GM12878 (cell line): ENCODE data around the gene PFN3. TPM values are rescaled to one million over a fixed set of nuclear protein-coding genes. Genes with fewer than 3 reads are reported as not detected.

Source experiments
- ATAC-seq: fragments of 200-7000 bp; cut with Tn5 transposase; 3 replicates; pipeline ENCODE4 v1.9.1; 2020; ENCODE audit warnings: mild to moderate bottlenecking, moderate library complexity
- BruUV-seq: library from RNA; stranded (reverse); fragments of 400-500 nt; replicated peaks from 2 replicates; lab custom pipeline; 2021; lab: Mats Ljungman, UMichigan
- CTCF ChIA-PET: fragments of 300-600 bp; sonication (Branson Sonifier 250); formaldehyde crosslinking; extraction: SDS; loops from one replicate; lab custom pipeline; 2021; ENCODE audit warnings: inconsistent platforms; lab: Yijun Ruan, JAX
- POLR2A ChIA-PET: fragments of 350-600 bp; formaldehyde crosslinking; extraction: SDS; loops from one replicate; lab custom pipeline; 2021; ENCODE audit warnings: inconsistent platforms; lab: Charles Lee
- RAD21 ChIA-PET: fragments of 300-600 bp; sonication (Branson Sonifier 250); formaldehyde crosslinking; loops from one replicate; lab custom pipeline; 2023; ENCODE audit warnings: antibody characterized with exemption; ENCODE audit not compliant: unreplicated experiment; lab: Charles Lee
- SMC1A ChIA-PET: fragments of 300-600 bp; sonication (Branson Sonifier 250); formaldehyde crosslinking; loops from one replicate; lab custom pipeline; 2023; ENCODE audit not compliant: unreplicated experiment, uncharacterized antibody; lab: Charles Lee
- DNase-seq: peaks from one replicate; pipeline ENCODE4 v3.0.0-alpha.2; 2011; ENCODE audit warnings: low read depth, low spot score
- FAIRE-seq: peaks from 3 replicates; lab custom pipeline; 2011; peaks lifted over from hg19 to GRCh38; lab: Jason Lieb, UNC
- H2AFZ ChIP-seq: 2 replicates; pipeline ENCODE4 v1.6.0; 2011; ENCODE audit warnings: low read depth, low read length, control low read depth; ENCODE audit not compliant: control insufficient read depth
- H3K27ac ChIP-seq: 2 replicates; pipeline ENCODE4 v1.5.1; 2011; ENCODE audit warnings: control low read depth; ENCODE audit not compliant: control insufficient read depth, insufficient read depth
- H3K27me3 ChIP-seq, 2 experiments: replicated peaks in 1 of 2; 2 replicates each; pipeline versions ENCODE4 v1.6.0 to v1.6.1; 2011; ENCODE audit warnings: low read length in 1 of 2; ENCODE audit not compliant: control insufficient read depth in 2 of 2, insufficient read depth in 2 of 2
- H3K36me3 ChIP-seq, 2 experiments: 2 replicates each; pipeline ENCODE4 v1.5.1; 2011; ENCODE audit warnings: low read length in 1 of 2; ENCODE audit not compliant: control insufficient read depth in 2 of 2, insufficient read depth in 2 of 2
- H3K4me1 ChIP-seq: 2 replicates; pipeline ENCODE4 v1.6.1; 2011; ENCODE audit warnings: mild to moderate bottlenecking, low read length, moderate library complexity, mixed read lengths; ENCODE audit not compliant: control insufficient read depth, insufficient read depth
- H3K4me2 ChIP-seq: 2 replicates; pipeline ENCODE4 v1.6.0; 2011; ENCODE audit warnings: control low read depth; ENCODE audit not compliant: control insufficient read depth, insufficient read depth
- H3K4me3 ChIP-seq: fragments of 200-600 bp; sonication (generic); 2 replicates; pipeline ENCODE4 v1.5.1; 2016
- H3K79me2 ChIP-seq: 2 replicates; pipeline ENCODE4 v1.6.0; 2011; ENCODE audit warnings: low read length; ENCODE audit not compliant: control insufficient read depth, insufficient read depth
- H3K9ac ChIP-seq: 2 replicates; pipeline ENCODE4 v1.8.0; 2011; ENCODE audit warnings: low read length, control low read depth, mixed read lengths; ENCODE audit not compliant: control insufficient read depth, insufficient read depth
- H3K9me3 ChIP-seq: replicated peaks from 3 replicates; pipeline ENCODE4 v1.5.1; 2011; ENCODE audit warnings: mild to moderate bottlenecking, low read length; ENCODE audit not compliant: control insufficient read depth, insufficient read depth
- H4K20me1 ChIP-seq: 2 replicates; pipeline ENCODE4 v1.6.0; 2011; ENCODE audit not compliant: control insufficient read depth, insufficient read depth
- ATF2 ChIP-seq: IDR thresholded peaks from 2 replicates; pipeline ENCODE4 v1.6.1; 2012; ENCODE audit warnings: low read length, inconsistent platforms
- BACH1 ChIP-seq: fragments of 450-650 bp; IDR thresholded peaks from 2 replicates; pipeline ENCODE4 v1.6.1; 2017; ENCODE audit warnings: mild to moderate bottlenecking, borderline replicate concordance
- CREB1 ChIP-seq: IDR thresholded peaks from 2 replicates; pipeline ENCODE4 v1.6.1; 2012; ENCODE audit warnings: low read depth, mild to moderate bottlenecking, inconsistent platforms
- GATAD2B ChIP-seq: fragments of 450-650 bp; conservative IDR thresholded peaks from 2 replicates; pipeline ENCODE4 v1.6.1; 2017; ENCODE audit warnings: low read depth, mild to moderate bottlenecking, moderate library complexity
- IRF4 ChIP-seq: IDR thresholded peaks from 2 replicates; pipeline ENCODE4 v1.6.1; 2011; ENCODE audit warnings: low read depth, low read length
- NFYA ChIP-seq: IDR thresholded peaks from 2 replicates; pipeline ENCODE4 v1.6.1; 2011; ENCODE audit warnings: low read depth, mild to moderate bottlenecking, low read length, improper control_type of control experiment, borderline replicate concordance
- PAX8 ChIP-seq: fragments of 450-650 bp; IDR thresholded peaks from 2 replicates; pipeline ENCODE4 v1.6.1; 2017; ENCODE audit warnings: mild to moderate bottlenecking, moderate library complexity
- RBBP5 ChIP-seq: fragments of 200-600 bp; sonication (generic); conservative IDR thresholded peaks from 2 replicates; pipeline ENCODE4 v1.6.1; 2016
- REST ChIP-seq: IDR thresholded peaks from 2 replicates; pipeline ENCODE4 v1.6.1; 2012; ENCODE audit warnings: mild to moderate bottlenecking, low read depth, low read length
- SMAD5 ChIP-seq: IDR thresholded peaks from 2 replicates; pipeline ENCODE4 v1.6.1; 2016; ENCODE audit warnings: antibody characterized with exemption, low read depth
- SRF ChIP-seq, 2 experiments: IDR thresholded peaks; 2 replicates each; pipeline ENCODE4 v1.6.1; 2011; ENCODE audit warnings: low read depth in 2 of 2, low read length in 2 of 2, mild to moderate bottlenecking in 1 of 2, moderate library complexity in 1 of 2
- TCF7 ChIP-seq: IDR thresholded peaks from 2 replicates; pipeline ENCODE4 v1.6.1; 2014; ENCODE audit warnings: antibody characterized with exemption, borderline replicate concordance
- ZBTB33 ChIP-seq: fragments of 450-650 bp; IDR thresholded peaks from 2 replicates; pipeline ENCODE4 v1.6.1; 2017; ENCODE audit warnings: mild to moderate bottlenecking
- WGBS: methylation state at CpG from one replicate; pipeline ENCODE4 v1.1.6; 2016; ENCODE audit warnings: low lambda C conversion rate; ENCODE audit not compliant: insufficient replicate concordance, insufficient coverage; ENCODE audit errors: missing lambda C conversion rate; 5-methylcytosine and 5-hydroxymethylcytosine counted together
- in situ Hi-C: fragments of 300-500 bp; cut with MboI; formaldehyde crosslinking; loops from 9 replicates; pipeline ENCODE4 v1.14.3; 2018; ENCODE audit warnings: mixed read lengths
- intact Hi-C: fragments of 100-400 bp; cut with micrococcal nuclease; formaldehyde crosslinking; loops from one replicate; pipeline ENCODE4 v1.14.2; 2022; ENCODE audit not compliant: unreplicated experiment
- polyA plus RNA-seq, 11 experiments: library from polyadenylated mRNA; depleted of rRNA in 4 of 11; unstranded in 6 of 11; stranded (reverse) in 5 of 11; fragments of >200 nt; fragmentation: Nextera tagmentation in 4 of 11; fragmentation: Illumina TruSeq in 1 of 11; extraction: Ambion mirVana in 4 of 11; extraction: Trizol in 1 of 11; gene quantifications; 1 replicate in 1 of 11; 2 replicates in 10 of 11; pipeline versions ENCODE4 v1.2.1 to v1.2.3, GENCODE V29; 2011 to 2016; ENCODE audit warnings: inconsistent platforms in 2 of 11, missing spikeins in 2 of 11, low read depth in 1 of 11
- total RNA-seq, 4 experiments: library from RNA; depleted of rRNA in 3 of 4; stranded (reverse); fragments of >200 nt in 3 of 4; fragmentation: Illumina TruSeq in 1 of 4; extraction: Trizol in 1 of 4; gene quantifications; 2 replicates each; pipeline versions ENCODE4 v1.2.1 to v1.2.3, GENCODE V29; 2013 to 2021
- TF ChIP-seq, protein P1 (sequence below), 3 experiments: IDR thresholded peaks in 2 of 3; conservative IDR thresholded peaks in 1 of 3; 2 replicates each; pipeline ENCODE4 v1.5.1; 2011; ENCODE audit warnings: low read depth in 3 of 3, low read length in 3 of 3, mild to moderate bottlenecking in 3 of 3, control low read depth in 2 of 3, moderate library complexity in 2 of 3, inconsistent platforms in 1 of 3, mixed read lengths in 1 of 3; ENCODE audit not compliant: control insufficient read depth in 2 of 3, insufficient read depth in 1 of 3; ENCODE audit errors: extremely low read depth in 1 of 3
- TF ChIP-seq, protein P2 (sequence below): IDR thresholded peaks from 2 replicates; pipeline ENCODE4 v1.6.1; 2012; ENCODE audit warnings: low read depth, low read length, improper control_type of control experiment

PFN3 gene
- total and polyA plus RNA-seq, 10 of the 15 experiments (the other 5 are each of a cell fraction or from before 2014, with no cell fraction given), result not detected

GRCh38 chr5:177445917-177446199 lies 45.4 kb upstream of the PFN3 start:
- TF ChIP-seq NFYA, result no peak
- TF ChIP-seq TCF7, result no peak
- no peak for TF ChIP-seq REST
- no peak for TF ChIP-seq PAX8
- TF ChIP-seq SMAD5, result no peak
- TF ChIP-seq ATF2, result no peak
- no peak for TF ChIP-seq GATAD2B
- TF ChIP-seq, protein P1, sequence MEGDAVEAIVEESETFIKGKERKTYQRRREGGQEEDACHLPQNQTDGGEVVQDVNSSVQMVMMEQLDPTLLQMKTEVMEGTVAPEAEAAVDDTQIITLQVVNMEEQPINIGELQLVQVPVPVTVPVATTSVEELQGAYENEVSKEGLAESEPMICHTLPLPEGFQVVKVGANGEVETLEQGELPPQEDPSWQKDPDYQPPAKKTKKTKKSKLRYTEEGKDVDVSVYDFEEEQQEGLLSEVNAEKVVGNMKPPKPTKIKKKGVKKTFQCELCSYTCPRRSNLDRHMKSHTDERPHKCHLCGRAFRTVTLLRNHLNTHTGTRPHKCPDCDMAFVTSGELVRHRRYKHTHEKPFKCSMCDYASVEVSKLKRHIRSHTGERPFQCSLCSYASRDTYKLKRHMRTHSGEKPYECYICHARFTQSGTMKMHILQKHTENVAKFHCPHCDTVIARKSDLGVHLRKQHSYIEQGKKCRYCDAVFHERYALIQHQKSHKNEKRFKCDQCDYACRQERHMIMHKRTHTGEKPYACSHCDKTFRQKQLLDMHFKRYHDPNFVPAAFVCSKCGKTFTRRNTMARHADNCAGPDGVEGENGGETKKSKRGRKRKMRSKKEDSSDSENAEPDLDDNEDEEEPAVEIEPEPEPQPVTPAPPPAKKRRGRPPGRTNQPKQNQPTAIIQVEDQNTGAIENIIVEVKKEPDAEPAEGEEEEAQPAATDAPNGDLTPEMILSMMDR (IDR thresholded peaks at IDR 0.05 in 2 of 3, conservative IDR thresholded peaks at IDR 0.05 in 1 of 3; ENCODE audit: control insufficient read depth in 2 of 3, extremely low read depth in 1 of 3, insufficient read depth in 1 of 3, low read depth in 3 of 3, low read length in 3 of 3), result no peak
- TF ChIP-seq, protein P2, sequence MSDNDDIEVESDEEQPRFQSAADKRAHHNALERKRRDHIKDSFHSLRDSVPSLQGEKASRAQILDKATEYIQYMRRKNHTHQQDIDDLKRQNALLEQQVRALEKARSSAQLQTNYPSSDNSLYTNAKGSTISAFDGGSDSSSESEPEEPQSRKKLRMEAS, result no peak
- no peak for TF ChIP-seq IRF4
- no peak for TF ChIP-seq BACH1
- no peak for TF ChIP-seq CREB1
- TF ChIP-seq RBBP5, result no peak
- TF ChIP-seq ZBTB33, result no peak
- TF ChIP-seq SRF (IDR thresholded peaks at IDR 0.05; ENCODE audit: low read depth in 2 of 2, low read length in 2 of 2), result no peak
- no peaks in the 10 kb centered on the region for H3K9me3 ChIP-seq
- no TSS peak for BruUV-seq
- H3K9ac ChIP-seq, result peak overlapping the region; percentile 81
- peaks cover 32% of the 10 kb centered on the region for H3K4me1 ChIP-seq
- H3K36me3 ChIP-seq, result peaks cover 0 to 9% of the 10 kb centered on the region in 2 experiments; a peak in 3 of 4 replicates
- ChIA-PET POLR2A (interaction anchor here (0.6 to 13.6 kb wide), 7 partner anchors 8 to 82 kb away, joined by 4 to 358 read pairs (median 7); partner anchors contain the start of gene GRK6), CTCF (interaction anchor here (0.7 to 16.4 kb wide), 14 partner anchors 9 to 136 kb away, joined by 3 to 391 read pairs (median 5); partner anchors contain the start of genes GRK6 and PFN3), SMC1A (interaction anchor here (0.6 to 7.4 kb wide), 10 partner anchors 9 to 90 kb away, joined by 3 to 105 read pairs (median 6); partner anchors contain the start of genes GRK6 and PFN3), RAD21 (interaction anchor here (1.0 to 13.5 kb wide), 5 partner anchors 10 to 56 kb away, joined by 3 to 291 read pairs (median 24); partner anchors contain the start of gene GRK6)
- in situ Hi-C loops, result loop anchor here (5.0 kb wide), 1 partner anchor 129 kb away; no protein-coding TSS in a partner anchor
- peak overlapping the region; percentile 79 for H3K27ac ChIP-seq
- FAIRE-seq (no peak), DNase-seq (no peak), ATAC-seq (no peak)
- no peaks in the 10 kb centered on the region for H3K27me3 ChIP-seq
- peaks cover 14% of the 10 kb centered on the region for H3K79me2 ChIP-seq
- H3K4me2 ChIP-seq, result peak overlapping the region; percentile 99
- WGBS, result 1% methylated on average over 8 of the region's 8 CpGs
- H2AFZ ChIP-seq, result no peak overlapping the region
- intact Hi-C loops, result no loop called here
- peak overlapping the region; percentile 78 for H3K4me3 ChIP-seq
- no peaks in the 10 kb centered on the region for H4K20me1 ChIP-seq
